ENCODE results near the gene MINPP1. TPM values are rescaled to one million over a fixed set of nuclear protein-coding genes. Genes with fewer than 3 reads are reported as not detected.

Gene MINPP1
- total and polyA plus RNA-seq, 2 of the 13 experiments (the other 11 are each of a cell fraction or from before 2014, with no cell fraction given): 19.2 to 53.7 TPM

GRCh38 chr10:87500646-87501048 lies 4.0 kb upstream of the MINPP1 start (continued):
- TF ChIP-seq HNF1A (IDR thresholded peaks at IDR 0.05; ENCODE audit: low read depth) (peak; percentile 77), HNF1A (CRISPR knock-in tag; IDR thresholded peaks at IDR 0.05; ENCODE audit: borderline replicate concordance) (peak; percentile 91; the same call in 1 of the 2 replicates), ZNF652 (CRISPR knock-in tag; IDR thresholded peaks at IDR 0.05; ENCODE audit: borderline replicate concordance, low read depth) (peak; percentile 75; the same call in 1 of the 2 replicates), ZNF343 (CRISPR knock-in tag; IDR thresholded peaks at IDR 0.05) (0 out of 2 replicates have a peak, but pooled peaks have one; percentile 47), PHF8 (CRISPR knock-in tag; IDR thresholded peaks at IDR 0.05) (peak; percentile 50; the same call in 1 of the 2 replicates), ZNF124 (CRISPR knock-in tag; IDR thresholded peaks at IDR 0.05) (peak; percentile 89), ZNF598 (CRISPR knock-in tag; IDR thresholded peaks at IDR 0.05; ENCODE audit: borderline replicate concordance) (no peak), MEIS1 (CRISPR knock-in tag; IDR thresholded peaks at IDR 0.05; ENCODE audit: borderline replicate concordance) (peak; percentile 84), ARID2 (CRISPR knock-in tag; IDR thresholded peaks at IDR 0.05; ENCODE audit: borderline replicate concordance) (0 out of 2 replicates have a peak, but pooled peaks have one; percentile 55), HMGXB3 (CRISPR knock-in tag; IDR thresholded peaks at IDR 0.05; ENCODE audit: borderline replicate concordance) (peak; percentile 88), SYNCRIP (IDR thresholded peaks at IDR 0.05; ENCODE audit: insufficient read depth, low read depth, low read length) (no peak), ZNF614 (CRISPR knock-in tag; IDR thresholded peaks at IDR 0.05; ENCODE audit: borderline replicate concordance) (peak; percentile 93; the same call in 1 of the 2 replicates), ZNF589 (CRISPR knock-in tag; conservative IDR thresholded peaks at IDR 0.05) (peak; percentile 67; the same call in 1 of the 2 replicates), SNAPC4 (CRISPR knock-in tag; IDR thresholded peaks at IDR 0.05) (no peak), DPF2 (CRISPR knock-in tag; IDR thresholded peaks at IDR 0.05; ENCODE audit: borderline replicate concordance, low read depth) (peak; percentile 99)

Data from HepG2 (cell line).